Osteoblast (primary cell): Measurements from ENCODE around the gene ZBTB7C. TPM values are rescaled to one million over a fixed set of nuclear protein-coding genes. Genes with fewer than 3 reads are reported as not detected.
"Not testable (repeated sequence)": the region's sequence is repeated elsewhere in the genome, so short reads cannot be mapped to it uniquely, and the experiment has no call there.

Experiments
- DNase-seq: peaks from one replicate; pipeline ENCODE4 v3.0.0; 2011; ENCODE audit warnings: low spot score, mixed read lengths; ENCODE audit not compliant: insufficient read length; ENCODE audit errors: missing footprints
- H2AFZ ChIP-seq: 2 replicates; pipeline ENCODE4 v1.6.0; 2011; ENCODE audit warnings: mild to moderate bottlenecking, low read length
- H3K27ac ChIP-seq: 2 replicates; pipeline ENCODE4 v1.5.1; 2011; ENCODE audit warnings: mild to moderate bottlenecking, low read depth, low read length, moderate library complexity
- H3K27me3 ChIP-seq: 2 replicates; pipeline ENCODE4 v1.6.0; 2012; ENCODE audit warnings: mild to moderate bottlenecking, control low read depth, inconsistent platforms, low read length, moderate library complexity; ENCODE audit not compliant: insufficient read depth
- H3K36me3 ChIP-seq: 2 replicates; pipeline ENCODE4 v1.5.1; 2011; ENCODE audit warnings: mild to moderate bottlenecking, low read length, control low read depth, moderate library complexity; ENCODE audit not compliant: insufficient read depth
- H3K4me1 ChIP-seq: 2 replicates; pipeline ENCODE4 v1.5.1; 2011; ENCODE audit warnings: mild to moderate bottlenecking, low read length, control low read depth, moderate library complexity; ENCODE audit not compliant: insufficient read depth
- H3K4me2 ChIP-seq: 2 replicates; pipeline ENCODE4 v1.6.0; 2011; ENCODE audit warnings: mild to moderate bottlenecking, low read length; ENCODE audit not compliant: insufficient read depth
- H3K4me3 ChIP-seq: fragments of 200-600 bp; sonication (generic); 3 replicates; pipeline ENCODE4 v1.5.1; 2012; ENCODE audit warnings: mild to moderate bottlenecking, low read length, inconsistent platforms; ENCODE audit not compliant: insufficient read depth
- H3K79me2 ChIP-seq: 2 replicates; pipeline ENCODE4 v1.6.0; 2012; ENCODE audit warnings: mild to moderate bottlenecking, low read length, control low read depth, inconsistent platforms; ENCODE audit not compliant: insufficient read depth
- H3K9me3 ChIP-seq: 2 replicates; pipeline ENCODE4 v1.5.1; 2011; ENCODE audit warnings: low read depth, low read length, control low read depth
- H4K20me1 ChIP-seq: 2 replicates; pipeline ENCODE4 v1.6.0; 2012; ENCODE audit warnings: mild to moderate bottlenecking, low read length, control low read depth; ENCODE audit not compliant: insufficient read depth
- CTCF ChIP-seq: IDR thresholded peaks from 2 replicates; pipeline ENCODE4 v1.5.1; 2011; ENCODE audit warnings: mild to moderate bottlenecking, low read depth, low read length, moderate library complexity; ENCODE audit errors: extremely low read depth
- total RNA-seq: library from RNA; depleted of rRNA; stranded (reverse); fragments of >200 nt; gene quantifications from 2 replicates; pipeline ENCODE4 v1.2.3, GENCODE V29; 2012

Gene ZBTB7C
- total RNA-seq, 1 donor, result 0.36 TPM

GRCh38 chr18:48292229-48292628 is 117.0 kb downstream of the ZBTB7C start:
- no peak overlapping the region for H3K4me3 ChIP-seq
- no peak overlapping the region for H3K27ac ChIP-seq
- no peak overlapping the region for H3K4me2 ChIP-seq
- no peak overlapping the region for H2AFZ ChIP-seq
- no peak for TF ChIP-seq CTCF
- no peaks in the 10 kb centered on the region for H3K4me1 ChIP-seq
- H3K79me2 ChIP-seq, result no peaks in the 10 kb centered on the region
- no peaks in the 10 kb centered on the region for H3K27me3 ChIP-seq
- no peaks in the 10 kb centered on the region for H3K9me3 ChIP-seq
- no peak for DNase-seq
- no peaks in the 10 kb centered on the region for H3K36me3 ChIP-seq
- no peaks in the 10 kb centered on the region for H4K20me1 ChIP-seq

GRCh38 chr18:48290162-48290926 is 118.8 kb downstream of the ZBTB7C start:
- no peaks in the 10 kb centered on the region for H3K79me2 ChIP-seq
- no peak overlapping the region for H2AFZ ChIP-seq
- H3K27ac ChIP-seq, result no peak overlapping the region
- H3K4me3 ChIP-seq, result no peak overlapping the region
- no peaks in the 10 kb centered on the region for H3K9me3 ChIP-seq
- no peak overlapping the region for H3K4me2 ChIP-seq
- H4K20me1 ChIP-seq, result no peaks in the 10 kb centered on the region
- H3K27me3 ChIP-seq, result no peaks in the 10 kb centered on the region
- no peaks in the 10 kb centered on the region for H3K4me1 ChIP-seq
- no peak for TF ChIP-seq CTCF
- H3K36me3 ChIP-seq, result no peaks in the 10 kb centered on the region
- DNase-seq, result no peak

GRCh38 chr18:48284743-48285142 is 124.4 kb downstream of the ZBTB7C start:
- Histone ChIP-seq H3K27ac (no peak overlapping the region), H3K9me3 (no peaks in the 10 kb centered on the region), H2AFZ (no peak overlapping the region), H3K79me2 (no peaks in the 10 kb centered on the region), H4K20me1 (no peaks in the 10 kb centered on the region), H3K36me3 (no peaks in the 10 kb centered on the region), H3K4me2 (no peak overlapping the region), H3K4me3 (no peak overlapping the region), H3K27me3 (no peaks in the 10 kb centered on the region), H3K4me1 (no peaks in the 10 kb centered on the region)
- DNase-seq, result no peak
- TF ChIP-seq CTCF, result no peak

GRCh38 chr18:48284011-48284410 is 125.2 kb downstream of the ZBTB7C start:
- H3K4me3 ChIP-seq, H3K27ac ChIP-seq, H3K27me3 ChIP-seq, H3K9me3 ChIP-seq, H4K20me1 ChIP-seq, H3K4me1 ChIP-seq, DNase-seq, H3K36me3 ChIP-seq, H2AFZ ChIP-seq, H3K4me2 ChIP-seq, H3K79me2 ChIP-seq: not testable (repeated sequence)

GRCh38 chr18:48281460-48281859 is 127.7 kb downstream of the ZBTB7C start:
- not testable (repeated sequence) for H3K36me3 ChIP-seq, H3K4me1 ChIP-seq, H2AFZ ChIP-seq, H3K27ac ChIP-seq, DNase-seq, H3K9me3 ChIP-seq, H3K4me2 ChIP-seq, H3K79me2 ChIP-seq, H3K27me3 ChIP-seq, H3K4me3 ChIP-seq, H4K20me1 ChIP-seq
